Stimulated activated CD8-positive, alpha-beta memory T cell treated with anti-CD3 and anti-CD28 coated beads, Interleukin-7, amount 100 ng/mL, for 48 hours (primary cell): ENCODE results near the gene CAPN14.

Source experiments
- DNase-seq, 2 donors: peaks; one replicate each; pipeline ENCODE4 v3.0.0-alpha.2; 2020; ENCODE audit warnings: low read depth in 1 of 2; ENCODE audit errors: extremely low read depth in 1 of 2

CAPN14 gene

DNA sequence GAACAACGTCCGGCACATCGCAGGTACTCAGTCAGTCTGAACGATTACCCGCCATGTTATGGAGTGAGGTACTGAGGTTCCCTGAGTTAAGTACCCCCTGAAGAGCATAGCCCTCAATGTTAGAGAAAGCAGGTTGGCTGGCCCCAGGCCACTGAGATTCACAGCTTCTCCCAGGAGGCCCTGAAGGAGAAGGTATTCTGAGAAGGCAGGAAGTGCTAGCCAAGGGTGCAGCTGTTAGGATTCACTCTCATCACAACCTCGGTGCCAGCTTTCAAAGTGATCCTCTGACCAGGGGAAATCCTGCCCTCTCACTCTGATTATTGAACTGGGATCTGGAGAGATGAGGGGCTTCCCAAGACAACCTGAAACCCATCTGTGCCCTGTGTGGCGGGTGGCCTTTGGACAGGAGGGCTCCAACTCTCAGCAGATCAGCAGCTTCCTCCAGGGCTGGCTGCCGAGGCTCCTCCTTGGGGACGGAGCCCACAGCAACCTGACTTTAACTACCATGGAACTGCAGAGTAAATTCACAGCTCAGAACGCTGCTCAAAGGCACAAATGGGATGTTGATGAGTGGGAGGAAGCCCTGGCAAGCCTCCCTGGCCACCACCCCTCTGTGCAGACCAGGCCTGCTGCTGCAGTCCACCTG is 24.4 kb upstream of the CAPN14 start:
- no peak for DNase-seq

GRCh38 chr2:31240381-31241365 is 23.4 kb upstream of the CAPN14 start:
- no peak for DNase-seq

- DNase-seq: no peak
Observed at GRCh38 chr2:31239593-31240177, 22.4 kb upstream of the CAPN14 start.

DNA sequence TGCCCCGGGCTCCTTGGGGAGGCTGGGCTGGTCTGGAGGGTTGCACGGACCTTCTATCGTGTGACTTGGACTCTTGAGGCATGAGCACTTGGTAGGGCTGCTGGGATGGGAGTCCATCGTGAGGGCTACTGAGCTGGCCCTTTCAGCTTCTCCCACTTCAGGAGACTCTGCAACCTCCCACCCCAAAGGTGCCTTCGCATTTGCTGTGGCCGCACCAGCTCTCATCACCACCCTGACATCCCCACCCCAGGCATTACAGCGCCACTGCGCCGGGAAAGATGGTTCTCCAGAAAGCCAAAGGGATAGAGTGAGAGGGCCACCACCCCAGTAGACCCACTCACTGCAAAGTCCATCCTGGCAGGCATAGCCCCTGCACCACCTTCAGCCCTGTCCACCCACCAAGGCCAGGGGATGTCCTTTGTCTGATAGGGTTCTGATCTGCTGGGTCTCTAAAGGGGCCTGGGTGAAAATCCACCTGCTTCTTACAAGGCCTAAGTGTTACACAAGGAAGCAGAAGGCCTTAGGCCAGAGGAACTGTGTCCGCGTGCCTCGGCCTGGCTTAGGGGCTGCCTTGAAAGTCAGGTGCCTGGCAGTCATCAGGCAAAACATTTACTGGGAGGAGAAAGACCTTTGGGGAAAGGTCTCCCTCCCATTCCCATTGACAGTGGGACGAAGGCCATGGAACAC is 21.7 kb upstream of the CAPN14 start:
- DNase-seq: no peak

GRCh38 chr2:31238126-31238905 is 21.0 kb upstream of the CAPN14 start:
- no peak for DNase-seq

GRCh38 chr2:31237348-31238017 is 20.2 kb upstream of the CAPN14 start:
- no peak for DNase-seq

- DNase-seq: no peak
Observed at GRCh38 chr2:31236433-31237205, 19.3 kb upstream of the CAPN14 start.

DNA sequence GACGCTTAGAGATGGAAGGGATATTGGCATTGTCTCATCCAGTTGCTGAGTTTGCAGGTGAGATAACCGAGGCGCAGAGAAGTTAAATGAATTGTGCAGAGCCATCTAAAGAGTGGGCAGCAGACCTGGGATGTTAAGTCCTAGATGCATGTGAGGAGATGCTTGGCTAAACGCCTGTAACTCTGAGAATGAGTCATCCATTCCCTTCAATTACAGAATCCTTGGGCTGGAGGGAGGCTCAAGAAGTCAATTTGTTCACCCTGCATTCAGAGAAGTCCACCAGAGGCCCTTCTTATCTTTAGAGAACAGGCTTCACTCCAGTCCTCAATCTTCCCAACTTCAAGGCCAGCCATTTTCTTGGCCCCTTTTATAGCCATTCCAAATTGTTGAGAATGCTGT is 18.2 kb upstream of the CAPN14 start:
- DNase-seq: no peak

DNA sequence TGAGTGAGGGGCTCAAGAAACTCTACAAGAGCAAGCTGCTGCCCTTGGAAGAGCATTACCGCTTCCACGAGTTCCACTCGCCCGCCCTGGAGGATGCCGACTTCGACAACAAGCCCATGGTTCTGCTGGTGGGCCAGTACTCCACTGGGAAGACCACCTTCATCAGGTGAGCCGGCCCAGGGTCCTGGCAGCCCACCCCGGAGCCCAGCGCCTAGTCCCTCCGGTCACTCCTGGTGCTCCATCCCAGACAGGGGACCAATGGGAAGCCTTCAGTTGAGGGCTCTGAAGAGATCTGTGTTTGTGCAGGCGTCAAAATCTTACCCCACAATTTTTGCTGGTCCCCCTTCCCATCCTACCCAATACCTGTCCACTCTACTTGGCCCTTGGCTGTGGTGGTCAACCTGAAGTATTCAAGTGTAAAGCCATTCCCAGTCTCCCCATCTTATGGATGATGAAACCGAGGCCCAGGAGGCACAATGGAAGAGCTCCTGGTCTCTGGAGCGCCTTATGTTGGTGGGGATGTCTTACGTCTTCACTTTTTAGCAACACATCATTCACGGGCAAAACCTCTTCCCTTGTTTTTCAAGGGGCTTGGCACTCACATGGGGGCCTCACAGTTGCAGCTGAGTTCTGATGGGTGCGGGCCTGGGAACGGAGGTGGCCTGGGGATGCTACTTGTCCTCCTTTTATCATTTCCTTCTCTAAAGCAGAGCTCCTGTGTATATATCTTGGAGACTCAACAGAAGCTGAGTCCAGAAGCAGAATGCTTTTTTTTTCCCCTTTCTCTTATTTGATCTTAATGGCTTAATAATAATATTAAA is 17.6 kb upstream of the CAPN14 start:
- DNase-seq: no peak

DNA sequence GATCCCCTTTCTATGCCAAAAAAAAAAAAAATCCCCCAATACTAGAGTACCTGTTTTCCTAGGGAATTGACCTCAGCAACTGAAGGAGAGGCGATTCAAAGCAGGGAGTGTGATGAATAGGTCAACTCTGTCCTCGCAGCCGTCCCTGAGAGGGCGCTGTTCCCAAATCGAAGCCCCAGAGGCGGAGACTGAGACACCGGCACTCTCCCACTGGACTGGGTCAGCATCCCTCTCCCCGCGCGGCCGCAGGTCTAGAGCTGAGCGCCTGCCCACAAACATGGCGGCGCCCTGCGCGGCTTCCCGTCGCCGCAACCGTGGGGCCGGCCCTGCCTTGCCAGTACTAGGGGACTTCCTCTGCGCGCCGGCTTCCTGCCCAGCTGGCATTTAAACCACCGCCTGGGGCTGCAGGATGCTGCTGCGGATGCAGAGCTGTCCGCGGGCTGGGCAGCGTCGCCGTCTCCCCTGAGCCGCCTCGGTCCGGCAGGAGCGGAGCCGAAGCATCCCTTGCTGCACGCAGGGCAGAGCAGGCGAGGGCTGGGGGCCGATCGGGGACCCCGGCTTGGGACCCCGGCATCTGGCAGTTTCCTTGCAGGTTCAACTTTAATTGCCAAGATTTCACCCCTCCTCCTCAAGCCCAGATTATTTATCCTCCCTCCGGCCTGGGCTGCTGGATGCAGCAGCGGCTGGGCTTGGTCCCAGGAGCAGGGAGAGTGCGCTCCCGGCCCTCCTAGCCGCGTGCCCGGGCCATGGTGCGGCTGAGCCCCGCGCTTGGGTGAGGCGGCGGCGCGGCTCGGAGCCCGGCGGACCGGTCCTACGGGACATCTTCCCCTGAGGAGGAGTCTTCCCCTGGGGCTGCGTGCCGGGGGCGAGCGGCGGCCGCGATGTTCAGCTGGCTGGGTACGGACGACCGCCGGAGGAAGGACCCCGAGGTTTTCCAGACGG is 16.7 kb upstream of the CAPN14 start, which contains the start of gene EHD3:
EHD3 (plus strand) TSS at position 412 of the 942 bp plus-strand sequence; CDS start at position 882, 470 bp downstream.
- peak; percentile 68 to 70 for DNase-seq

DNA sequence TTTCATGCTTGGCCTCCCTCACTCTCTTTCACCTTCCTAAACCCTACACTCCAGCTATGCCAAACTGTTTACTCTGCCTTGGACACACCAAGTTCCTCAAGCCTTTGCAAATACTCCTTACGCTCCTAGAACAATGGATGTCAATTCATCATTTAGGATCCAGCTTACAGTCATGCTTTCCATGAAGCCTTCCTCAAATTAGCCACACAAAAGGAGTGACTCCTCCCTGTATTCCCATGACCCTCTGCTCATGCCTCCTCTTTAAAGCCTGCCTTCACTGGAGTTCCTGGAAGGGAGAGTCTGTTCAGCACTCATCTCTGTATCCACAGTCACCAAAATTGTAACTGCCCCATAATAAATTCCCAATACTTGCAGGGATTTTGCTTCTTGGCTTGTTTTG is 15.9 kb upstream of the CAPN14 start:
- DNase-seq: no peak

DNA sequence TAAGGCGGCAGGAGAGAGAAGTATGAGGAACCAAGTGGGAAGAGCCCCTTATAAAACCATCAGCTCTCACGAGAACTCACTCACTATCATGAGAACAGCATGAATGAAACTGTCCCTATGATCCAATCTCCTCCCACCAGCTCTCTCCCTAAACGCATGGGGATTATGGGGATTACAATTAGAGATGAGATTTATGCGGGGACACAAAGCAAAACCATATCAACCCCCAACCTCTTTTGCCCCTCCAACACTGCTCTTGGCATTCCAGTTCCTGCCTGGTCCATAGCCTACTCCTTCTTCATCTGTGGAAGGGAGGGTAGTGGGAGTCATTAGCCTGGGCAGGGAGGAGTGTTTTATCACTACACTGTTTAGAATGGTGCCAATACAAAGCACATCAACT is 15.3 kb upstream of the CAPN14 start:
- no peak for DNase-seq

DNA sequence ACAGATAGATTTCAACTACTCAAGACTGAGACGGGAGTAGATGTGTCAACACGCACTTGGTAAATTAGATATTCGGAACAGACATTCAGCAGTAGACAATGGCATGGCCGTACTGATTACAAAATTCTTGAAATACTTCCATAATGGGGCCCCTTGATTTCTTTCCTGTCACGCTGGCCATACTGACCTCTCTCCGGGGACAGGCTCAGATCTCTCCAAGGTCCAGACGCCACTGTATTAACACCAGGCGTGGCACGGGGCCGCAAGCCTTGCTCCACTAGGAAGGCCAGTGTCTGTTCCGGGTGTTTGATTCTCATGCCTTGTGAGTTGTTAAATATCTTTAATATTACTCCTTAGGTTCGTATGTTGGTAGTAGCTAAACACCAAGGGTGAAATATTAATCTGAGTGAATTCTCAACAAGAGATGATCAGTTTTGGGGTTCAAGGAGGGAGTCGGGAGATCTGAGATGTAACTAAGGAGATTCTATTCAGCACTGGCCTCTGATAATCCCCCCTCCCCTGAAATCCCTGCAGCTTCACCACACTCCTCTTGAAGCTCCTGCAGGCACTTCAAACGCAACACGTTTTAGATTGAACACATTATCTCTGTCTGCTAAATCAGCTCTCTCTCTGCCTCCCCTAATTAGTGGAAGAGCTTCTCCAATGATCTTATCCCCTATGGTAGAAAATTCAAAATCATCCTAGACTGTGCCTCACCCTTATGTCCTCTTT is 14.4 kb upstream of the CAPN14 start:
- no peak for DNase-seq

- DNase-seq: no peak
Observed at GRCh38 chr2:31230751-31231150, 13.4 kb upstream of the CAPN14 start.

DNA sequence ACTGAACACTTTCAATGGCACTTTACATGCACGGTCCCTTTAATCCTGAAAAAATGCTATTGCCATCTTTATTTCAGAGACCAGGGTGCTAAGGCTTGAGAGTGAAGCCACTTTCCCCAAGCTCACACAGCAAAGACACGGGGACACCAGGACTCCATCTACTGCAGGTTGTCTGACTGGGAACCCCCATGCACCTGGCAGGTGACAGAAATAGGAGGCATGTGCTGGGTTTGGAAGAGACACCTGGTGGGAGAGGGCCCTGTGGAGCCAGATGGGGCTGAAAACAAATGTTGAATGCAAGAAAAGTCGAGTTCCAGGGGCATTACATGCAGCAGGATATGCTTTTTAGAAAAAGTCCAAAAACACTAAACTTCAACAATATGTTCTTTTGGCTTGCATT is 11.4 kb upstream of the CAPN14 start:
- DNase-seq: no peak

DNA sequence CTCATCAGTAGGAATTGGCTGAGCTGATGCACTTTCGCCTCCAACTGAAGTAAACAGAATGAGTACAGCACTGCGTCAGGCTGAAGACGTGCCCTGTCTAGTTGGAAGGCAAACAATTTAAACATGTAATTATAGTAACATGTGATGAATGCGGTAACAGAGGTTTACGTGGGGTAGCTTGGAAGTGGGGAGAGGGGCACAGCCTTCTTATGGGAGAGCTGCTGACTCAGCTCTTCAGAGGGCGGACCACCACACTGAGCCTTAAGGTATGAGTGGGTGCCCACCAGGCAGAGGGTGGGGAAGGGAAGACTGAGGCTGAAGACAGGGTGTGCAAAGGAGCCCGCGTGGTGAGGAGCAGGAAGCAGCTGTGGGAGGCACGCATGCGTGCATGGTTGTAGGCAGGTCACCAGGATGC is 10.4 kb upstream of the CAPN14 start:
- no peak for DNase-seq
